Stimulated activated CD8-positive, alpha-beta memory T cell treated with anti-CD3 and anti-CD28 coated beads, Interleukin-4, amount 100 ng/mL, for 4 hours (primary cell): ENCODE data around the gene MPRIP.

Experiments used
- DNase-seq, 2 donors: peaks; one replicate each; pipeline ENCODE4 v3.0.0-alpha.2; 2020; ENCODE audit warnings: low read depth in 2 of 2, low spot score in 1 of 2

The MPRIP gene

DNA sequence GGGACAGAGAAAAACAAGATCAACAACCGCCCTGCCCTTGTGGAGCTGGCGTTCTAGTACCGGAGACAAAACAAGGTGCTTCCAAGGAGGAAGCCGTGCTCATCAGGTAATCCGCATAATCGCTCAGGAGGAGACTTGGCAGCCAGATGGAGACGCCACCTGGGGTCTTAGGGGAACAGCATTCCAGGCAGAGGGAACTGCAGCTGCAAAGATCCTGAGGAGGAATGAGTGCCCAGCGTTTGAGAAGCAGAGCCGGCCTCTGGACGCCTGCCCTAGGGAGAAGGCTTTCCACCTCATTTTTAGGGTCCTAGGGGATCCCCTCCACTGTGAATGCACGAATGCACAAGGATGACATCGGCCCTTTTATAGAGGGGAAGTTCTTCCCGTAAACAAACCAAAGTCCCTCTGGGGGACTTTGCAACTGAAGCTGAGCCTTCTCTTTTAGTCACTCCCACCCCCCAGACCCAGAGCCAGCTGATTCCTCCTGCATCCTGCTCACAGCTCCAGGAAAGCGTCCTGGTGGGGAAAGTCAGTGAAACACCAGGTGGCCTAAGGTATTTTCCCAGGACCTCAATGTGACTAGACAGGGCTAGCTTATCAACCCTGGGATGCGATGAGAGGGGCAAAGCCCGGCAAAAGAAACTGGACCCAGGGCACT is 13.2 kb upstream of the MPRIP start:
- no peak for DNase-seq

GRCh38 chr17:17029938-17030337 is 12.3 kb upstream of the MPRIP start:
- no peak for DNase-seq

DNA sequence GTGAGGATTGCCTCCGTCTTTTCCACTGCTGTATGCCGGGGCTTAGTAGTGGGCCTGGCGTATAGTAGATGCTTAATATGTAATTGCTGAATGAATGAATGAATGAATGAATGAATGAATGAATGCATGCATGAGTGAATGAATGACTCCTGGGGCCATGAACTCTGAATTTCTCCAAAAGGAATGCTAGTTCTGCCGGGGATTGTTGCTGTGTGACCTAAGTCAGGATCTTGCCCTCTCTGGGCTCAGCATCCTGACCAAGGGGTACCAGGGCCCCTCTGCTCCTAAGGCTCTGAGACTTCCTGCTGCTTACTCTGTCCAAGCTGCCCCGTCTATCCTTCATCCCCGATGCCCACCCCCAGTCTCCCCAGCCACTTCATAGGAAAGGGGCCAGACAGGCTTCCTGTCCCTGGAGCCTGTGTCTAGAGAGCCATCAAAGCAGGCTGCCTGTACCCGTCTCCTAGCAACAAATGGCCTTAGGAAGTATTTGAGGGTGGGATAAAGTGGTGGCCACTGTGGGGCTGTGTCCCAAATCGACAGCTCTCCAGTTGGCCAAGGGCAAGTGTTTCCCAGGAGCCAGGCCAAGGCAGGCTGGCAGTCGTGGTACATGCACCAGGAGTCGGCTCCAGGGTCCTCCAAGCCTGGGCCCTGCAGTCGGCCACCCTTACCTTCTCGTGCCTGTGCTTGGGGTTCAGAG is 11.6 kb upstream of the MPRIP start:
- no peak for DNase-seq

GRCh38 chr17:17032131-17032692 is 10.0 kb upstream of the MPRIP start:
- DNase-seq, result no peak

DNA sequence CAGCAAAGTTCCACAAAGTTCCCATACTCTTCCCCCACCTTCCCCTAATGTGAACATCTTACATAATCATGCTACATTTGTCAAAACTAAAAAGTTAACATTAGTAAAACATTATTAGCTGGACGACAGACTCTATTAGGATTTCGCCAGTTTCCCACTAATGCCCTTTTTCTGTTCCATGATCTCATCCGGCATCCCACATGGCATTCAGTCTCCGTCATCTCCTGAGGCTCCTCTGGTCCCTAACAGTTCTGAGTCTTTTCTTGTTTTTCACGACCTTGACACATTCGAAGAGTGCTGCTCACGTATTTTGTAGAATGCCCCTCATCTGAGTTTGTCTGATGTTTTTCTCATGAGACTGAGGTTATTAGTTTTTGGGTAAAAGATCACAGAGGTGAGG is 8.8 kb upstream of the MPRIP start:
- no peak for DNase-seq

DNA sequence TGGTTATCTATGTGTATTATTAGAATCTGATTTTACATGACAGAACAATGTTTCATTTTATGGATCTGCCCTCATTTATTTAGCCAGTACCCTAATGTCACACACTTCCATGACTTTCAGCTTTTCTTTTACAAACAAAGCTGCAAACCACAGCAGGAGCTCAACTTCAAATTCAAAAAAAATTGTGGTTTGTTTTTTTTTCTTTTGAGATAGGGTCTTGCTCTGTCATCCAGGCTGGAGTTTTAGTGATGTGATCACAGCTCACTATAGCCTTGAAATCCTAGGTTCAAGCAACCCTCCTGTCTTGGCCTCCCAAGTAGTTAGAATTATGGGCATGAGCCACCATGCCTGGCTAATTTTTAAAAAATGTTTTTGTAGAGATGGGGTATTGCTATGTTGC is 8.2 kb upstream of the MPRIP start:
- no peak for DNase-seq

- DNase-seq, result no peak
These were observed 7.7 kb upstream of the MPRIP start for GRCh38 chr17:17034496-17035075.

GRCh38 chr17:17035490-17035889 is 6.8 kb upstream of the MPRIP start:
- no peak for DNase-seq

GRCh38 chr17:17035920-17036523 is 6.2 kb upstream of the MPRIP start:
- no peak for DNase-seq

- no peak for DNase-seq
These were observed 5.7 kb upstream of the MPRIP start for GRCh38 chr17:17036524-17036998.

DNA sequence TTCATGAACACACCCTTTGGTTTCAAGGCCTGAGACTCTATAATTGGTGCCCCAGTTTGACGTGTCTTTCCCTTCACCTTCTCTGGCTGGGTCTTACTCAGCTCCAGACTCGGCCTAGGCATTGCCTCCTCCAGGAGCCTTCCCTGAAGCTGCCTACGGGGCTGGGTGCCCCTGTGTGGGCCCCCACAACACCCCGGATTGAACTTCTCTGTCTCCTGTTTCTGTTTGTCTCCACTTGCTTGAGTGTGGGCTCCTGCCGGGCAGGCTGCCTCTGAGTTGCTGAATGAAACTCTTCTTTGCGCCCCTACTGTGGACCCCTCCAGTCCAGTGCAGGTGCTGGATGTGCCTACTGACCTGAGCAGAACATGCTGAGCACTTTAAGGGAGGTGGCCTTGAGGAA is 2.3 kb upstream of the MPRIP start:
- DNase-seq, result no peak

DNA sequence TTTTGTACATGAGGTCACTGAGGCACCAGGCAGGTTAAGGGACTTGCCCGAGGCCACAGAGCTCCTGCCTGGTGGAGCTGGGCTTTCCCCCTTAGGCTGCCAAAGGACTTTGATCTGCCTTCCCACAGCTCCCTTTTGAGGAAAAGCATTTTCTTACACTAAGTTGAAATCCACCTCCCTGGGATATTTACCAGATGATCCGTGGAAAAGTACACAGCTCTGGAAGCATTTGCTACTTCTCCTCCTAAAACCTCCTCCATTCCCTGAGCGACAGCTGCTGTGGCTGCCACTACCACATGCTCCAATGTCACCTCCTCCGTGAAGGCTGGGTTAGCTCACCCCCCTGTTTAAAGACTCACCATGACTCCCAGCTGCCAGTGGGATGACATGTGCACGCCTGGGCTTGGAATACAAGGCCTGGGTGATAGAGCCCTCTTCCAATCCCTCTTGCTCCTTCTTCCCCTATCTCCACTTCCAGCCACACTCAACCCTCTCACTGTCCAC is 1.2 kb upstream of the MPRIP start:
- no peak for DNase-seq

GRCh38 chr17:17041571-17042383 is 480 bp upstream of the MPRIP start:
- DNase-seq, result peak; percentile 91 to 96

GRCh38 chr17:17042851-17043460 is 699 bp downstream of the MPRIP start:
- no peak for DNase-seq

- no peak for DNase-seq
These were observed 1.4 kb downstream of the MPRIP start for GRCh38 chr17:17043461-17044271.

DNA sequence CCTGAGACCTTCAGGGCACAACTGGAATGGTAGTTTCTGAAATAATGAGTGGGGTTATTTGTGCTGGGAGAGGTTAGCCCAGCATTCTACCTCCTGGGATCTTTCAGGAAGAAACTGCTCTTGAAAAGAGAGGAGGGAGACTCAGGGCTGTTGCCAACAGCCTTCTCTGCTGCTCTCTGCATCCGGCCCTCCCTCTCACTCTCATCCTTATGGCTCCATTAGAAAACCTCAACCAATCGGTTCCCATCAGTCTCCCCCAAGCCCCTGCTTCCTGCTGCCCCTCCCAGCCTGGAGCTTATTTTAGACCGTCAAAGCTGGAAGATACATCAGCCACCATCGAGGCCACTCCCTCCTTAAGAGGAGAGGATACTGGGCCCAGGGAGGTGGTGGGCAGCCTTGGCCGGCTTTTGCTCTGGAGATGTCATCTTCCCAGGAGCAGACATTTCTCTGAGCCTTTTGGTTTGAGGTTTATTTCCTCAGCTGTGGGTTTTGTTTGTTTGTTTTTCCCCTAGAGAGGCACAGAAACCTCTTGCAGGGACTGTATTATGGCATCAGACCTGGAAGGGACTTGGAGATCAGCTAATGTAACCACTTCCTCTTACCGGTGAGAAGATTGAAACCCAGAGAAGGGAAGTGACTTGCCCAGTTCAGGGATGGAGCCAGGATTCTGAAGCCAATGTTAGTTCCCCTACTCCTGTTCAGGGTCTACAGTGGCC is 2.7 kb downstream of the MPRIP start:
- DNase-seq, result no peak

- no peak for DNase-seq
These were observed 5.8 kb downstream of the MPRIP start for GRCh38 chr17:17048106-17048505.
